SJCRH30 (cell line): Measurements from ENCODE around the gene CFHR2. TPM values are rescaled to one million over a fixed set of nuclear protein-coding genes. Genes with fewer than 3 reads are reported as not detected.
"Not testable (repeated sequence)": the region's sequence is repeated elsewhere in the genome, so short reads cannot be mapped to it uniquely, and the experiment has no call there.

Experiments used
- DNase-seq, 2 experiments: peaks; one replicate each; pipeline ENCODE4 v3.0.0-alpha.2; 2015 to 2020
- H3K27ac ChIP-seq: fragments of 250-450 bp; sonication (Bioruptor Pico); 2 replicates; pipeline ENCODE4 v1.5.1; 2020; ENCODE audit warnings: mild to moderate bottlenecking, moderate library complexity
- H3K27me3 ChIP-seq: fragments of 250-450 bp; sonication (Bioruptor Pico); 2 replicates; pipeline ENCODE4 v1.5.1; 2020; ENCODE audit warnings: mild to moderate bottlenecking, moderate library complexity
- H3K36me3 ChIP-seq: fragments of 250-450 bp; sonication (Bioruptor Pico); 2 replicates; pipeline ENCODE4 v1.5.1; 2020; ENCODE audit warnings: mild to moderate bottlenecking, moderate library complexity
- H3K4me1 ChIP-seq: fragments of 250-450 bp; sonication (Bioruptor Pico); 2 replicates; pipeline ENCODE4 v1.5.1; 2020; ENCODE audit warnings: mild to moderate bottlenecking, moderate library complexity
- H3K4me3 ChIP-seq: fragments of 250-450 bp; sonication (Bioruptor Pico); 2 replicates; pipeline ENCODE4 v1.5.1; 2020; ENCODE audit warnings: mild to moderate bottlenecking, moderate library complexity
- H3K9me3 ChIP-seq: fragments of 250-450 bp; sonication (Bioruptor Pico); replicated peaks from 2 replicates; pipeline ENCODE4 v1.5.1; 2020; ENCODE audit warnings: mild to moderate bottlenecking, moderate library complexity
- total RNA-seq: library from RNA; depleted of rRNA; stranded (reverse); fragments of >200 nt; shearing (Covaris generic); gene quantifications from 2 replicates; pipeline ENCODE4 v1.2.3, GENCODE V29; 2014; rRNA removed

CFHR2 gene
- not detected in 2 replicates for total RNA-seq

DNA sequence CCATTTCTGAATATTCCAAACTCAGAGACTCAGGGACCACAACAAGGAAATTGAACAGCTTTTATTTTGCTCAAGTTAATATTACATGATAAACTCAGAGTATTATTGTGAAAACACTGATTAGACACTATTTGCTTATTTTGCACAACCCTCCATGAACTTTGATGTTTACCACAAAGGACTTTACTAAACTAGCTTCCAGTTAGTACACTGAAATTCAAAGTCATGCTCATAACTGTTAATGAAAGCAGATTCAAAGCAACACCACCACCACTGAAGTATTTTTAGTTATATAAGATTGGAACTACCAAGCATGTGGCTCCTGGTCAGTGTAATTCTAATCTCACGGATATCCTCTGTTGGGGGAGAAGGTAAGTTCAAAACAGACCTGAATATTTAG, at the start of gene CFHR2:
Gene CFHR2, plus strand, starts transcription at position 171 of the 400 bp plus-strand sequence. Its CDS starts 143 bp downstream, at position 314.
- not testable (repeated sequence) for H3K9me3 ChIP-seq, H3K36me3 ChIP-seq, H3K4me3 ChIP-seq, DNase-seq, H3K27ac ChIP-seq, H3K27me3 ChIP-seq, H3K4me1 ChIP-seq

- no peaks in the 10 kb centered on the region for H3K9me3 ChIP-seq
- H3K4me1 ChIP-seq, result no peaks in the 10 kb centered on the region
- no peaks in the 10 kb centered on the region for H3K27me3 ChIP-seq
- H3K27ac ChIP-seq, result no peak overlapping the region
- H3K4me3 ChIP-seq, result no peak overlapping the region
- DNase-seq, result no peak
- H3K36me3 ChIP-seq, result no peaks in the 10 kb centered on the region
These were observed 47.2 kb upstream of the CFHR2 start for GRCh38 chr1:196896355-196896754.

- Histone ChIP-seq H3K27ac (no peak overlapping the region), H3K9me3 (no peaks in the 10 kb centered on the region), H3K4me3 (no peak overlapping the region), H3K36me3 (no peaks in the 10 kb centered on the region), H3K4me1 (no peaks in the 10 kb centered on the region), H3K27me3 (no peaks in the 10 kb centered on the region)
- no peak for DNase-seq
These were observed 46.2 kb upstream of the CFHR2 start for GRCh38 chr1:196897158-196897828.

DNA sequence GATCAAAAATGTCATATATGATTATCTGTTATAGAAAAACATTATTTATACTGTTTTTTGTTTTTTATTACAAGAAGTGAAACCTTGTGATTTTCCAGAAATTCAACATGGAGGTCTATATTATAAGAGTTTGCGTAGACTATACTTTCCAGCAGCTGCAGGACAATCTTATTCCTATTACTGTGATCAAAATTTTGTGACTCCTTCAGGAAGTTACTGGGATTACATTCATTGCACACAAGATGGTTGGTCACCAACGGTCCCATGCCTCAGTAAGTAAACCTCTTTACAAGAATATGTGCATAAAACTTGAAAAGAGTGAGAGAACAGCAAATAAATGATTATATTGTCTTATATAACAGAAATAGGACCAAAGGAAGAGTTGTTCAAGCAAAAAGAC, 41.2 kb upstream of the CFHR2 start:
- H3K27me3 ChIP-seq, result no peaks in the 10 kb centered on the region
- H3K27ac ChIP-seq, result no peak overlapping the region
- no peak for DNase-seq
- H3K4me3 ChIP-seq, result no peak overlapping the region
- H3K9me3 ChIP-seq, result no peaks in the 10 kb centered on the region
- no peaks in the 10 kb centered on the region for H3K4me1 ChIP-seq
- H3K36me3 ChIP-seq, result no peaks in the 10 kb centered on the region

DNA sequence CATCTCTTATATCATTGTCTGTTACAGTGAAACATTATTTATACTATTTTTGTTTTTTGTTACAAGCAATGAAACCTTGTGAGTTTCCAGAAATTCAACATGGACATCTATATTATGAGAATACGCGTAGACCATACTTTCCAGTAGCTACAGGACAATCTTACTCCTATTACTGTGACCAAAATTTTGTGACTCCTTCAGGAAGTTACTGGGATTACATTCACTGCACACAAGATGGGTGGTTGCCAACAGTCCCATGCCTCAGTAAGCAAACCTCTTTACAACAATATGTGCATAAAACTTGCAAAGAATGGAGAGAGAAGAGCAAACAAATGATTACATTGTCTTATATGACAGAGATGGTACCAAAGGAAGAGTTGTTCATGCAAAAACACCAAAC, 33.3 kb upstream of the CFHR2 start:
- Histone ChIP-seq H3K27me3 (no peaks in the 10 kb centered on the region), H3K4me3 (no peak overlapping the region), H3K4me1 (no peaks in the 10 kb centered on the region), H3K27ac (no peak overlapping the region), H3K9me3 (no peaks in the 10 kb centered on the region), H3K36me3 (no peaks in the 10 kb centered on the region)
- DNase-seq, result no peak

GRCh38 chr1:196912283-196912682, 31.3 kb upstream of the CFHR2 start:
- not testable (repeated sequence) for H3K9me3 ChIP-seq, H3K27me3 ChIP-seq, H3K27ac ChIP-seq, H3K4me1 ChIP-seq, DNase-seq, H3K36me3 ChIP-seq, H3K4me3 ChIP-seq

DNA sequence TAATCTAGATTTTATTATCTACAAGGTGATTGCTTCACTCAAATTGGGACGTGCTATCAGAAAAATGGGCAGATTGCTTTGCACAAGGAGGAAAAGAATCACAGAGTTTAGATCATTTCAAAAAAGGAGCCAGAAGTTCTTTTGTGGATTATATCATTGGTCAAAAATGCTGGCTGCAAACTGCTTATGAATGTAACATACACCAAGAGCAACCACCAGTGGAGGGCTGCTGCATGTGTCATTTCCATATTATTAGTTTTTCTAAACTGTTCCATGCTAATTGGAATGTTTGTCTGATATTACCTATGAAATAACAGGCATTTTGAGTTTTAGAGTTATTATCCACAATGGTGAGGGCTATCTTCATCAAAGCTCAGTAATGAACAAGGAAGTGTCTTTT, 16.7 kb upstream of the CFHR2 start:
- not testable (repeated sequence) for H3K4me3 ChIP-seq, H3K27me3 ChIP-seq, H3K36me3 ChIP-seq, DNase-seq, H3K27ac ChIP-seq, H3K4me1 ChIP-seq, H3K9me3 ChIP-seq

GRCh38 chr1:196932853-196933252, 10.7 kb upstream of the CFHR2 start:
- not testable (repeated sequence) for H3K9me3 ChIP-seq, H3K27me3 ChIP-seq, H3K4me3 ChIP-seq, H3K27ac ChIP-seq, H3K4me1 ChIP-seq, DNase-seq, H3K36me3 ChIP-seq

DNA sequence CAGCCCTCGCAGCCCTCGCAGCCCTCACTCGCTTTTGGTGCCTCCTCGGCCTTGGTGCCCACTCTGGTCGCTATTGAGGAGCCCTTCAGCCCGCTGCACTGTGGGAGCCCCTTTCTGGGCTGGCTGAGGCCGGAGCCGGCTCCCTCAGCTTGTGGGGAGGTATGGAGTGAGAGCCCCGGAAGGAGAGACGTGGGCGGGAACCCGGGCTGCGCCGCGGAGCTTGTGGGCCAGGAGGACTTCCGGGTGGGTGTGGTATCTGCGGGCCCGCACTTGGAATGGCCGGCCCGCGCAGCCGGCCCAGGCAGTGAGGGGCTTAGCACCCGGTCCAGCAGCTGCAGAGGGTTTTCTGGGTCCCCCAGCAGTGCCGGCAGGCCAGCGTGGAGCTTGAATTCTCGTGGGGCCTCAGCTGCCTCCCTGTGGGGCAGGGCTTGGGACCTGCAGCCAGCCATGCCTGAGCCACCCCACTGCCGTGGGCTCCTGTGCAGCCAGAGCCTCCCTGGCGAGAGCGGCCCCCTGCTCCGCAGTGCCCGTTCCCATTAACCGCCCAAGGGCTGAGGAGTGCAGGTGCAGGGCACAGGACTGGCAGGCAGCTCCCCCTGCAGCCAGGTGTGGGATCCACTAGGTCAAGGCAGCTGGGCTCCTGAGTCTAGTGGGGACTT, 9.9 kb upstream of the CFHR2 start:
- H3K4me1 ChIP-seq, result no peaks in the 10 kb centered on the region
- H3K4me3 ChIP-seq, result no peak overlapping the region
- H3K36me3 ChIP-seq, result no peaks in the 10 kb centered on the region
- DNase-seq, result no peak
- H3K27ac ChIP-seq, result no peak overlapping the region
- no peaks in the 10 kb centered on the region for H3K9me3 ChIP-seq
- no peaks in the 10 kb centered on the region for H3K27me3 ChIP-seq

DNA sequence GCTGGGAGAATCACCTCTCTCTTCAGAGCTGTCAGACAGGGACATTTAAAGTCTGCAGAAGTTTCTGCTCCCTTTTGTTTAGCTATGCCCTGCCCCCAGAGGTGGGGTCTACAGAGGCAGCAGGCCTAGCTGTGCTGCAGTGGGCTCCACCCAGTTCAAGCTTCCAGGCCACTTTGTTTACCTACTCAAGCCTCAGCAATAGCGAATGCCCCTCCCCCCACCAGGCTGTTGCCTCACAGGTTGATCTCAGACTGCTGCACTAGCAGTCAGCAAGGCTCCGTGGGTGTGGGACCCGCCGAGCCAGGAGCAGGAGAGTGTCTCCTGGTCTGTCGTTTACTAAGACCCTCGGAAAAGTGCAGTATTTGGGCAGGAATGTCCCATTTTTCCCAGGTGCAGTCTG, 2.1 kb upstream of the CFHR2 start:
- not testable (repeated sequence) for H3K36me3 ChIP-seq, H3K27ac ChIP-seq, H3K9me3 ChIP-seq, DNase-seq, H3K4me1 ChIP-seq, H3K27me3 ChIP-seq, H3K4me3 ChIP-seq

GRCh38 chr1:196951711-196952394, 8.3 kb downstream of the CFHR2 start:
- Histone ChIP-seq H3K36me3 (no peaks in the 10 kb centered on the region), H3K9me3 (no peaks in the 10 kb centered on the region), H3K4me1 (no peaks in the 10 kb centered on the region), H3K27me3 (no peaks in the 10 kb centered on the region), H3K27ac (no peak overlapping the region), H3K4me3 (no peak overlapping the region)
- DNase-seq, result no peak

DNA sequence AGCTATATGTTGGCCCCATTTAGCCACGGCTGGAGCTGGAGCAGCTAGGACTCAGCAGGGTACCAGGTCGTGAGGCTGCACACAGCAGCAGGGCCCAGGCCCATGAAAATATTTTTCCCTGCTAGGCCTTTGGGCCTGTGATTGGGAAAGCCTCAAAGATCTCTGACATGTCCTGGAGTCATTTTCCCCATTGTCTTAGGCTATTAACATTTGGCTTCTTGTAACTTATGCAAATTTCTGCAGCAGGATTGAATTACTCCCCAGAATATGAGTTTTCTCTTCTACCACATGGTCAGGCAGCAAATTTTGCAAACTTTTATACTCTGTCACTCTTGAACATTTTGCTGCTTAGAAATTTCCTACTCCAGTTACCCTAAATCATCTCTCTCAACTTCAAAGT, 11.2 kb downstream of the CFHR2 start:
- no peaks in the 10 kb centered on the region for H3K9me3 ChIP-seq
- no peaks in the 10 kb centered on the region for H3K36me3 ChIP-seq
- no peak overlapping the region for H3K4me3 ChIP-seq
- H3K4me1 ChIP-seq, result no peaks in the 10 kb centered on the region
- no peaks in the 10 kb centered on the region for H3K27me3 ChIP-seq
- H3K27ac ChIP-seq, result no peak overlapping the region
- DNase-seq, result no peak

DNA sequence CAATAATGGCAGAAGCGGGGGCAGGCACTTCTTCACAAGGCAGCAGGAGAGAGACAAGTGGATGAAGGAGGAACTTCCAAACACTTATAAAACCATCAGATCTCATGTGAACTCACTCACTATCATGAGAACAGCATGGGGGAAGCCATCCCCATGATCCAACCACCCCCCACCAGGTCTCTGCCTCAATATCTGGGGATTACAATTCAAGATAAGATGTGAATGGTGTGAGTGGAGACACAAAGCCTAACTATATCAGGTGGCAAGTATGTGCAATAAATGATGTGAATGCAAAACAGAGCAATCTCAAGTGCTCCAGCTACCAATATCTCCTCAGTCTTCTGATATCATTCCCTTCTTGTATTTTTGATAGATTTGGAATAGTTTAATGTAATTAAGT, 12.4 kb downstream of the CFHR2 start:
- Histone ChIP-seq H3K27ac (no peak overlapping the region), H3K4me3 (no peak overlapping the region), H3K4me1 (no peaks in the 10 kb centered on the region), H3K27me3 (no peaks in the 10 kb centered on the region), H3K36me3 (no peaks in the 10 kb centered on the region), H3K9me3 (no peaks in the 10 kb centered on the region)
- no peak for DNase-seq

GRCh38 chr1:196960854-196961253, 17.3 kb downstream of the CFHR2 start:
- H3K36me3 ChIP-seq, result no peaks in the 10 kb centered on the region
- H3K27ac ChIP-seq, result no peak overlapping the region
- no peak for DNase-seq
- no peaks in the 10 kb centered on the region for H3K9me3 ChIP-seq
- no peak overlapping the region for H3K4me3 ChIP-seq
- no peaks in the 10 kb centered on the region for H3K27me3 ChIP-seq
- no peaks in the 10 kb centered on the region for H3K4me1 ChIP-seq

DNA sequence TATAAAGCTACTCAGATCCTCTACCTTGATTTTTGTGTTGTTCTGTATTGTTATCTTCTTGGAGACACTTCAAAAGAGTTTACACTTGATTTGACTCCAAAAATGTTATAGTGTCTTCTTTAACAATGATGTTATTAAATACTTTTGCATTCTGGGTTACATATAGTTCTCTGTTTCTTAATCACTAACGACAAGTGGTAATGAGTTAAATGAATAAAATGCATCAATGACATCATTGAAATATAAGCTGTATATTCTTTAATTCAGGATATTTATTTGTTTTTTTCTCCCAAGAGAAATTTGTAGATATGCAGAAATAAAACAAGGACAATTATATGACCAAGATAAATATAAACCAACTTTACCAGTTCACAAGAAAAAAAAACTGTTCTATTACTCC, 26.6 kb downstream of the CFHR2 start:
- Histone ChIP-seq H3K27me3 (no peaks in the 10 kb centered on the region), H3K4me1 (no peaks in the 10 kb centered on the region), H3K27ac (no peak overlapping the region), H3K9me3 (no peaks in the 10 kb centered on the region), H3K36me3 (no peaks in the 10 kb centered on the region), H3K4me3 (no peak overlapping the region)
- DNase-seq, result no peak
